B cell (primary cell): ENCODE measurements around the gene GNRHR.

Source experiments
- CTCF ChIP-seq: fragments of 200-600 bp; IDR thresholded peaks from one replicate; pipeline ENCODE4 v1.8.0; 2022; ENCODE audit warnings: antibody characterized with exemption, mild to moderate bottlenecking
- EZH2 ChIP-seq: IDR thresholded peaks from 2 replicates; pipeline ENCODE4 v1.6.1; 2012; ENCODE audit warnings: borderline replicate concordance, low read depth, mild to moderate bottlenecking, moderate library complexity, low read length; ENCODE audit not compliant: insufficient read depth, poor library complexity, severe bottlenecking

GRCh38 chr4:67787311-67787710 lies 33.1 kb upstream of the GNRHR start:
- TF ChIP-seq CTCF (no peak), EZH2 (no peak)
